GM20431 (cell line): Measurements from ENCODE around the gene ADAMTSL3.

Experiments used
- in situ Hi-C: fragments of 300-500 bp; cut with MseI, MboI; formaldehyde crosslinking; loops from one replicate; pipeline ENCODE4 v1.15.0; 2020; ENCODE audit warnings: low sequenced_read_pairs; ENCODE audit not compliant: unreplicated experiment

Gene ADAMTSL3

DNA sequence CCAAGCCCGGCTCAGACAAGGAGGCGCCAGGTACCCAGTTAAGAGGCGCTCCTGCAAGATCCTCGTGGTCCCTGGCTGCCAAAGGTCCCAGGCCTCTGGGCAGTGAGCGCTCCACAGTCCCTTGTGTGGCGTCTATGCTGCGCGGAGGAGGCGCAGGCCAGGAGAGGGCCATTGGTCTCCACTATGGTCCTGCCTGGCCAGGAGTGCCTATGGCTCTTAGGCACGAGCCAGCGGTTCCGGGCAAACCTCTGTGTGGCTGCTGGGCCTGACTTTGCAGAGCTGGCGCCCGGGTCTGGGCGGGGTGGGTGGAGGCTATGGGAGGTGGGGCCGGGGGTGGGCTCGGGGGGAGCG, 660 bp upstream of the ADAMTSL3 start:
- in situ Hi-C loops: loop anchor here (25.0 kb wide), 1 partner anchor 109 kb away; no protein-coding TSS in a partner anchor

DNA sequence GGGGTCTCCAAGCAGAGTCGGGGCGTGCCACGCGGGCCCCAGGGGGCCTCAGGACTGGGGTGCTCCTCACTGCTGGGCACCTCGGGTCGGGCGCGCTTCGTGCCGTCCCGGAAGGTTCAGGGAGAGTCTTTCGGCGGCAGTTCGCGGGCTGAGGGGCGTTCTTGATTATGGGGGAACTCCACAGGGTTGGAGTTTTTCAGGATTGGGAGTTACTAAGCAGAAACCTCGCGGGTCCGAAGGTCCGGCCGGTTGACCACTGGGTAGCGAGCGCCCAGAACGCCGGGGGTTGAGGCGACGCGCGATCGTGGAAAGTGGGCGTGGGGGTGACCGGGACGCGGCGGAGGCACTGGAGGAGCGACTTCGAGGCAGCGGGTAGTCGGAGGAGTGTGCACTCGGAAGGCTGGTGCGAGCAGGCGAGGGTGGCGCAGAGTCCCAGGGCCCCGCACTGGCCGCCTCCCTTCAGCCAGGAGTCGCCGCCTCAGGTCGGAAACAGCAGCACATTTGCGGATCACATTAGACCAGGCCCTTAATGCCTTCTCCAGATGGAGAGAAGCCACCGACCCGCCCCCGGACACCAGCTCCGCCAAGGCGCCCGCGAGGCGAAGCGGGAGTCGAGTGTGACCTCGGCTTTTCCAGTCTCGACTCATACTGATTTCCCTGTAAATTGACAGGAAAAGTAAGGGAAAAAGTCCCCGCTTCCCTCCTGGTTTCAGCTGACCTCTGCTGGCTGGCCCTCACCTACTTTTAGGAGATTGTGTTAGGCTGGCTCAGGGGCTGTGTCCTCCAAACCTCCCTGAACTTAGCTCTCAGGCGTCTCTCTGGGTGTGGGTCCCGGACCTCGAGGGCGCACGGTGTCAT, 685 bp downstream of the ADAMTSL3 start:
- in situ Hi-C loops: loop anchor here (25.0 kb wide), 1 partner anchor 108 kb away; no protein-coding TSS in a partner anchor

DNA sequence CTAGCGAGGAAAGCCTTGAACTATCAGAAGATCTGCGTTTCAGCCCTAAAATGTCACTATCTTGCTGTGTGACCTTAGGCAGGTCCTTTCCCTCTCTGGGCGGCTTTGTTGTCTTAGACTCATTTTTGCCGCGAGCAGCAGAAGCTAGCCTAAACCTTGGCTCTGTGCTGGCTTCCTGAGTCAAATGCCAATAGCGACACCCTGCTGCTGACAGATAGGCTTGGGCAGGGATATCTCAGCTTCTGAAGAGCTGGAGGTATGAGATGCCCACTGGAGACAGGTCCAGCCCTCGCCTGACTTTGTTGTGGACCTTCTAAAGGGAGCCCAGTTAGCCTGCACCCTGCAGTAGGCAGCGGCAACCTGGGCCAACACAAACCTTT, 1.3 kb downstream of the ADAMTSL3 start:
- in situ Hi-C loops: loop anchor here (25.0 kb wide), 1 partner anchor 107 kb away; no protein-coding TSS in a partner anchor

DNA sequence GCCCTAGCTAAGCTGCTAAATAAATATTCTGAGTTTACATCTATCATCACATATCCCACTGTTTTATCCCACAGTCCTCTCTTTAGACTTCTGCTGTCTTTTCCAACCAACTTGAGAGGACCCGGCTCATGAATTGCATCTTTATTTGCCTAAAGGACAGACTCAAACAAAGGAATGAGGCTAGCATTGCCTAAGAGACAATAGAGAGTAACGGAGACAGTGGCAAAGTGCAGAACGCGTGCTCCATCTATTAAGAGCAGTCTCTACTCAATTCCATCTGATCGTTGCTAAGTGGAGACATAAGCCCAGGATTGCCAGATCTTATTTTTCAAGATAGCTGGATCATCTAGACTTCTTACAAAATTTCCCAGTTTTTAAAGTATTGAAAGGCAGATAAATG, 2.3 kb downstream of the ADAMTSL3 start:
- in situ Hi-C loops: loop anchor here (25.0 kb wide), 1 partner anchor 106 kb away; no protein-coding TSS in a partner anchor

DNA sequence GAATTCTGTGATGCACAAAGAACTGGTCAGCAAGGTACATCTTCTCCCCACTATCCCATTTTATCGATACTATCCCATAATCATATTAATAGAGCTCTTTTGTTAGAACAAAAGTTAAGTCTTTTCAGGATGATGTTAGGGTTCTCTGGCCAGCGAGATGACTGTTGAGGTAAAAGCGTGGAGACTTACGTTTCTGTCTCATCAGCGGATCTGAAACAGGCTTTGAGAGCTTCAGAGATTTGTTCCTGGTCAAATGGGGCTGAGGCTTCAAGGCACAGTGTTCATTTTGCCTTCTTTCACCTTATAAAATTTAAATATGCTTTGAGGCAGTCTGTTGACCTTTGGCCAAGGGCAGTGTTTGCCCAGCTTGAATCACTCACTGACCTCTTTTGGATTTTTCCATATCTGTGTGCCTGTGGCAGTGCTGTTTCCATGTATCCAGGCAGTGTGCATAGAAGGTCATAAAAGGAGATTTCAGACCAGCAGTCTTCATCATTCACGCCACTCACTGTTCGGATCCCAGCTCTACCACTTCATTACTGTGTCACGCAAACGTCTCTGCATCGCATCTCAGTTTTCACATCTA, 3.1 kb downstream of the ADAMTSL3 start:
- in situ Hi-C loops: loop anchor here (25.0 kb wide), 1 partner anchor 105 kb away; no protein-coding TSS in a partner anchor

DNA sequence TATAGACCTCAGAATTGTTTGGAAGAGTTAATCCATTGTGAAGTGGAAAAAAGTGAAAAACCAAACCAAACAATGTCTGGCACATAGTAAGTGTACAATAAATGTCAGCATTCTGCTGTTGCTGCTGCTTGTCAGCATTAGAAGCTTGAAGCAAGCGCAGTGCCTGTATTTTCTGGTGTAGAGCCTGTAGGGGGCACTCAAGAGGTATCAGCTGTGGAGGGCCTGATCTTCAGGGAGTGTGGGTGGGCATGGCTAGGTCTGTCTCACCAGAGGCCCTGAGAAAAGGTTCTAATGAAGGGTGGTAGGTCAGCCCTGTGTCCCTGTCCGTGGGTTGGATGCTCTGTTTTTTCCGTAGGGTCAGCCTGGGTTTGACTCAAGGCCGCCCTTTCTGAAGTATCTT, 3.6 kb downstream of the ADAMTSL3 start:
- in situ Hi-C loops: loop anchor here (25.0 kb wide), 1 partner anchor 105 kb away; no protein-coding TSS in a partner anchor

DNA sequence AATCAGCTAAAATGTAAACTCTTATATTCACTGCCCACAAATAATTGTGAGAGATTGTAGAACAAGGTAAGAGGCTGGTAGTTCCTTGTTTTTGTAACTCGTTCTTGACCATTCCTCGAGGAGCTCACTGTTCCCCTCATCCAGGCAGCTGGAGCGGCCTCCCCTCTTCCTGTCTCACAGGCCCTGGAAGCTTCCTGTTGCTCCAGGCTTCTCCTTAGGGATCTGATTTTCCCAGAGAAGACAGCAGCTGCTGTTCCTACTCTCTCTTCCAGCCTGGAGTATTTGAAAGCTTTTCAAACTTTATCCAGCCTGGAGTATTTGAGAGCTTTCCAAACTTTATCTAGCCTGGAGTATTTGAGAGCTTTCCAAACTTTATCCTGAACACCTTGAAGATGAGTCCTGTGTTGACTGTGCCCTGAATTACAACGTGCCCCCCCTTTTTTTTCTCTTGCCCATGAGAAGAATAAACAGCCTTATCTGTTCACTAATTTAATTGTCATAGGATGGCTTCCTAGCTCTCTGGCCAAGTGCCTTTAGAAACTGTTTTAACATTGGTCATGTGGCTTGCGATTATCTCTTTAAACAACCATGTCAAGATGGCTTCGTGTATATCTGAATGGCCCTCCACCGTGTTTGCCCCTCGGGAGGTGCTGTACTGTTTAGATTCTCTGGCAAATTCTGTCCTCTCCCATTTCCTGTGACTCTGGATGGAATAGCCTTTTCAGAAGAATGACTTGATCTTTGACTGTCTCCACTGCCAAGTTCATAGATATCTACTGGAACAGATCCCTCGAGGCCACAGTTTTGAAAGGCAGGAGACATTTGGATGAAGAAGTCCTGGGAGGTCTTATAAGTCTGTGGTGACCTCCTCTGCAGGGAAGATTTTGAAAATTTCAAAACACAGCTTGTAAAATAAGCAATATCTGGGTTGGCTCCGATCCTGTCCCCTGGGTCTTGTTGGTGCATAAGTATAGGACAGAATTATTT, 4.8 kb downstream of the ADAMTSL3 start:
- in situ Hi-C loops: loop anchor here (25.0 kb wide), 1 partner anchor 104 kb away; no protein-coding TSS in a partner anchor

DNA sequence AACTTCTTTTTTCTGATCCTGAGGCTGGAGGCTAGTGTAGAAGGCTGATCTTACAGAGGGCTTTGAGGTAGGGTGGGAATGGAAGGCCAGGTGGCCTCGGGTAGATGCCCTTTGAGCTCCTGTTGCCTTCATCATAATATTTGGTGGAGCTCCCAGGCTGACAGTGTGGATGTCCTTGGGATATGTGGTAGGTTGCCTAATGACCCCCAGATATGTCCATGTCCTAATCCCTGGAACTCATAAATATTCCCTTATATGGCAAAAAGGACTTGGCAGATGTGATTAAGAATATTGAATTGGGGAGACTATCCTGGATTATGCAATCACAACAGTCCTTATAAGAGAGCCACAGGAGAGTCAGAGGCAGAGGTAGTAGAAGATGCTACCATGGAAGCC, 5.5 kb downstream of the ADAMTSL3 start:
- in situ Hi-C loops: loop anchor here (25.0 kb wide), 1 partner anchor 103 kb away; no protein-coding TSS in a partner anchor

DNA sequence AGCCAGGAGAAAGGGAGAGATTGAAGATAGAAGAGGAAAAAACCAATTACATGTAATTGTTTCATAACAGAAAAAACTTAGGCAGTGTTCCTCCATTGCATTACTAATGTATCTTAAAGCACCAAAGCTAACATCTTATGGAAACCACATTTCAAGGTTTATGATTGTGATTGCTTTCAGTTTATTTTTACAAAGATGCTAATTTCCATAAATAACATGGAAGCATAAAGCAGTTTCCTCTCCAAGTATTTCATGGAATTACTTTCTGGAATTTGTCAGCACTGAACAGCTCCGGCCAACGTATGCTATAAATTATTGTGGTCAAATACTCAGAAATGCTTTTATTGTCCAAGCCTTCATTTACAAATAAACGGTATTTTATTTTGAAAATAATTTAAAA, 11.6 kb downstream of the ADAMTSL3 start:
- in situ Hi-C loops: loop anchor here (25.0 kb wide), 1 partner anchor 97 kb away; no protein-coding TSS in a partner anchor

DNA sequence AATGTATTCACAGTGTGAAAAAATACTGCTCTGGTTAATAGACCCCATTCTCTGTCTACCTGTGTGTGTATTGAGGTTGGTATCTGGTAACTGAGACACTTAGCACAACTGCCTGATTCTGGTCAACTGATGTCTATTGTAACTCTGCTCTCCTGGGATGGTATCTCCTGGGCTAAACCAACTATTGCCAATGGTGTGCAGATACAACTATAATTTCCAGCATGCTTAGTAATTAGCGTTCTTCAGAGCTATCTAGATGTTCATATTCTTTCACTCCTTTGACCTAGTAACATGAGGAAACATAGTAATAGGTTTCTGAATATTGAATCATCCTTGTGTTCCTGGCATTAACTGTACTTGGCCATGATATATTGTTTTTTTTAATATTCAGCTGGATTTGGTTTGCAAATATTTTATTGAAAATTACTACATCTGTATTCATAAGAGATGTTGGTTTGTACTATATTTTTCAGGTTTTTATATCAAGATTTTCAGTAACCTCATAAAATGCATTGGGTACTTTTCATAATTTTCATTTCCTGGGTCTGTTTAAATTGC, 16.8 kb downstream of the ADAMTSL3 start:
- in situ Hi-C loops: loop anchor here (25.0 kb wide), 1 partner anchor 92 kb away; no protein-coding TSS in a partner anchor

DNA sequence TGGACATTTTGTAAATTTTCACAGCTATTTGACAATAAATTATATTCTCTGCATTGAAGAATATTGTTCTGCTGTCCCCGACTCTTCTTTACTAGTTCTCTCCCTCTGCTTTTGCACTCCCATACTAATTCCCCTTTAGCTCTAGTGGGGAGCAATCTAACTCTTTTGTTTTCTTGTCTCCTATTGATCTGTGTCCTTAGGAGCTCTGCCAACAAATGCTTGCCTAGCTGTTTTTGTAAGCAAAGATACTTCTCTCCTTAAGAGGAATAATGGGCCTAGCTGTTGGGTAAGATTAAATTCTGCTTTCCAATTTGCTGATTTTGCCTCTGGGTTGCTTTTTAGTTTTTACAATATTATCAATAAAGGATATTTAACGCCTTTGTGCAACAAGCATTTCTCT, 17.7 kb downstream of the ADAMTSL3 start:
- in situ Hi-C loops: loop anchor here (25.0 kb wide), 1 partner anchor 91 kb away; no protein-coding TSS in a partner anchor

DNA sequence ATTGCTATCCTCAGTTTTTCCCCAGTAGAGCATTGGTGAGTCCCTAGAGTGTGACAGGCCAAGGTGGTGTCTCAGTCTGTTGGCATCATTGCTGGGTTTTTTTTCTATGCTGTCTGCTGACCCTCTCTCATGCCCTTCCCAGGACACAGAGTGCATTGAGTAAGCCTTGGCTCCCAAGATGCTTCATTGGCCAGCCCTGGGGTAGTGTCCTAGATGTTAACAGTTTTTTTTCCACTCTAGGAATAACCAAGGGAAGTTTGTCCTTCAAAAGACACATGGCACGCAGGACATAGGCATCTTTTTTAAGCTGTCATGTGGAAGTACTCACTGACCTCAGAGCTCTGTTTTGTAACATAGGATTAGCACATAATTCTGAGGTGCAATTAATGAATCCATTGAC, 19.5 kb downstream of the ADAMTSL3 start:
- in situ Hi-C loops: loop anchor here (25.0 kb wide), 1 partner anchor 89 kb away; no protein-coding TSS in a partner anchor

DNA sequence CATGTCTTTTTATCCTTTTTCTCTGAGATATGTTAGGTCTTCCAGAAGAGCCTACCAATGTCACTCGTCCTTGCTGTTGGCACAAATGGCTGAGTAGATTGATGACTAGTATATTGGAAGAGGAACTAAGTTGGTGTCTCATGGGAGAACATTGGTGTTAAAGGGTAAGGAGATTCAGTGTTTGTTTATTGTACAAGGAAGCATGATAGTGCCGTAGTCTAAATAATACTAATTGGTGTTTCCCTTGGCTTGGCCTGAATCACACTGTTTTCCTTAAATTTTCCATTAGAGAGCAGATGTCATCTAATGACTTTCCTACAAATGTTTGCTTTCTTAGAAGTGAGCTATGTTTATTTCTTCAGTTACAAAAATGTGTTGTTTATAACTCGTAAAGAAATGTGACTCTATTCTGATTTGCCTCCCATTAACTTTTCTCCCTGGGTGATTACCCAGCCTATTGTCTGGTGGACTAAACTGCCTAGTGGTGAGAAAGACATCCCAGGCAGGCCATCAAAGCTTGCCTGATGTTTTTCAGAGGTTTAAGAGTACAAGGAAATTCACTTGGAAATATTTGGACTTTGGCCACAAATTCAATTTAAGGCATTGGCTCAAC, 28.7 kb downstream of the ADAMTSL3 start:
- in situ Hi-C loops: no loop called here

DNA sequence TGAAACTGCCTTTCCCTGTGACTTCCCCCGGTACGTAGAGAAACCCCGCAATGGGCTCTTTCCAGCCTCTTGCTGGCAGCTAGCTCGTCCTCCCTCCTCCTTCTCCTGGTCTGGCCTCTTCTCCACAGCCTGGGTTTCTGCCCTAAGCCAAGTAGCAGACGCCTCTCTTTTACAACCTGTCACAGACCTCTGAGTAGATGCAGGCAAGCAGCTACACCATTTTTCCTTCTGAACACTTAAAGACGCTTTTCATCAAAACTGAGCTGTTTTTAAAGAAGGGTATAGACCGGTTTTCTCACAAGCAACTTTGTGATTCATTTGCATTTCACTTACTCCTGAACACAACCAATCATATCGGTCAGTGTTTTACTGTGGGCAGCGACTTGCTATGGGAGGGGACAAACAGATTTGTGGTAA, 32.0 kb downstream of the ADAMTSL3 start:
- in situ Hi-C loops: no loop called here

DNA sequence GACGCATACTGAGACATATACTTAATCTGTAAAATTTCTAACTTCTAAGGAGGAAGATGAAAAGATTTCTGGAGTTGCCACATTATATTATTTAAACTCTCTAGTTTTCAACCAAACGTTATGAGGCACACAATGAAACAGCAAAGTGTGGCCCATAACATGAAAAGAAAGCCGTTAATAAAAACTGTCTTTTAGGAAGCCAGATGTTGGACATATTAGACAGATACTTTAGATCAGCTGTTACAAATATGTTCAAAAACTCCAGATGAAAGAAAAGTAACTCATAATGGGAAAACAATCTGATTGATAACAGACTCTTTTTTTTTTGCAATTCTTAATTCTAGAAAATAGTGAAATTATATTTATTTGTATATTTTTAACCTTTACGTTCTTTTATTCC, 34.3 kb downstream of the ADAMTSL3 start:
- in situ Hi-C loops: no loop called here

DNA sequence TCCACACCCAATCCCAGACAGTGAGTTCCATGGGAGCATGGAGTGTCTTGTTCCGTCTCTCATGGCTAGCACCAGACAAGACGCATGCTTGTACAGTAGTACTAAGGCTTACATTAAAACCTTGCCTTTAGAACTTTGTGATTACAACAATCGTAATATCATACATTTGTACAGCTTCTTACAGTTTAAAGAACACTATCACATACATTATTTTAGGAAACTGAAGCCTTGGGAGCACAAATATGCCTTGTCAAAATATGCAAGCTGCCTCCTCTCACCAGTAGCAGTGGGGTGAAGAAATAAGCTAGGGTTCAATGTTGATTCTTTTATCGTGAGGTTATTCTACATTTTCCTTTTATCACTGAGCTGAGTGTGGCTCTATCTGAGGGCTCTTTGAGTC, 36.8 kb downstream of the ADAMTSL3 start:
- in situ Hi-C loops: no loop called here

DNA sequence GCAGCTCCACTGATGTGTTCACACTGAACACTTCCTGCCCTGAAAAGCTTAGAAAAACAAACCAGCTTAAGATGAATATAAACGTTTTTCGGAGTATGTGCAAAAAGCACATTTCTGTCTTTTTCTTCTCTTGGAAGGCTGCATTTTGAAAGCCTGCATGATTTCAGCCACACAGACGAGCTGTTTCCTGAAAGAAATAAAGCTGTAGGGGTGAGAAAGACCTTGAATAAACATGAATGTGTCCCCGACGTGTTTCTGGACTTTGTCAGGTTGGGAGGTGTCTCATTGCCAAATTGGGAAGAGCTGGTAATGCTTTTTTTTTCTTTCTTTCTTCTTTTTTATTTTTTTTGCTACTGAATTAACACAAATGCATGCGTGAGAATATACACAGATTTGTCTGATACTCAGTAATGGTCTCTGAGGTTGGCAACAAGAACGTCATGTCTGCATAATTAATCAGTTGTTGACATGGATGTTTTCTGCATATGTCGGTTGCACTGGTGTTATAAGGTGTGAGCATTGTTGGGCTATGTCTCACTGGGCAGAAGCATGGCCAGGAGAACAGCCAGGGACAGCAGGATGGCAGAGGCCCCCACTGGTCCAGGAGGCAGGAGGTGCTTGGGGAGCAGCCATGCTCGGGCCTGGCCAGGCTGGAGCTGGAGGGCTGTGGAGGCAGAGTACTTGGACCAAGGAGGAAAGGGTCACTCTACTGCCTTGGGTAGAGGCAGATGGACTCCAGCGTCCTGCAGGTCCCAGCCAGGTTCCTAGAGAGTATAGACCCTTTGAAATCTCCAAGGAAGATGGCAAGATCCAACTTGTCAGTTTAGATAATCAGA, 39.0 kb downstream of the ADAMTSL3 start:
- in situ Hi-C loops: no loop called here

DNA sequence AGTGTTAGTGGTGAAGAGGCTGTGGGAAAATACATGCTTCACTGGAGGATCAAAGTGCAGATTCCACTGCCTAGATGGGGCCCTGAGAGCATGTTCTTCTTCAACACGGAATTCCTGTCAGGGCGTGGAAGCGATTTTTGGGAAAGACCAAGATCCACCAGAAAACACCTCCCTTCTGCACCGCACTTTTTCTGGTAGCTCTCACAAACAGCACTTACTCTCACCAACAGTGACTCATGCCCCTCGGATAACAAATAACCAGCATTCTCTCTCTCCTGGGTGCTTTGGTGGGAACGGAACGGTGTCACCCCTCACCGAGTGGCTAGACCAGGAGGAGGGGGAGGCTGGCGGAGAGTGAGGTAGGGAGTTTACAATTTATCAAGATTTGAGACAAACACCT, 40.1 kb downstream of the ADAMTSL3 start:
- in situ Hi-C loops: no loop called here
